T-helper 1 cell treated with Interleukin-12 subunit alpha and Interleukin-12 subunit beta and Interleukin-4 antibody, amounts not matched to agents 30 ng/mL and 1 ng/mL, for 36 hours (primary cell): ENCODE data around the gene GHRL. TPM values are rescaled to one million over a fixed set of nuclear protein-coding genes. Genes with fewer than 3 reads are reported as not detected.

Experiments
- intact Hi-C: fragments of 100-400 bp; cut with micrococcal nuclease; formaldehyde crosslinking; loops from one replicate; pipeline ENCODE4 v1.15.1; 2024
- total RNA-seq: library from RNA; stranded (reverse); gene quantifications from 2 replicates; pipeline ENCODE4 v1.2.3, GENCODE V29; 2022

The GHRL gene
- total RNA-seq, 1 donor from 2014 or later: 6.9 TPM

- intact Hi-C loops: loop anchor here (1.0 to 2.0 kb wide), 19 partner anchors 16 to 852 kb away; partner anchors contain the start of genes BRK1, BRPF1, CRELD1 and FANCD2
Observed at GRCh38 chr3:10248184-10248983, 44.4 kb downstream of the GHRL start, which contains the start of gene TATDN2. TSS of gene TATDN2 (plus strand) at chr3:10248459. CDS start at chr3:10249201, 742 bp downstream.

- intact Hi-C loops: loop anchor here (1.0 to 2.0 kb wide), 19 partner anchors 17 to 851 kb away; partner anchors contain the start of genes BRK1, BRPF1, CRELD1 and FANCD2
Observed at GRCh38 chr3:10247679-10248183, 45.0 kb downstream of the GHRL start.

- intact Hi-C loops: no loop called here
Observed at GRCh38 chr3:10245081-10245712, 47.5 kb downstream of the GHRL start.

- intact Hi-C loops: no loop called here
Observed at GRCh38 chr3:10244009-10244408, 48.7 kb downstream of the GHRL start.

- intact Hi-C loops: loop anchor here (1.0 kb wide), 5 partner anchors 8 to 216 kb away; partner anchors contain the start of gene FANCD2
Observed at GRCh38 chr3:10242182-10243065, 50.3 kb downstream of the GHRL start.

- intact Hi-C loops: no loop called here
Observed at GRCh38 chr3:10240799-10241198, 51.9 kb downstream of the GHRL start.

GRCh38 chr3:10238345-10239183 is 54.2 kb downstream of the GHRL start:
- intact Hi-C loops: no loop called here

Other genes starting within 250 kb of the GHRL start
- not detected in 2 replicates for gene FANCD2OS, start 184.7 kb downstream of the GHRL start, total RNA-seq
- 116 and 126 TPM in 2 replicates for gene BRK1, start 177.3 kb downstream of the GHRL start, total RNA-seq
- gene VHL, start 151.2 kb downstream of the GHRL start, total RNA-seq: 93.4 and 94.3 TPM in 2 replicates
- 12.2 and 13.1 TPM in 2 replicates for gene IRAK2, start 128.0 kb downstream of the GHRL start, total RNA-seq
- 90.6 and 95.6 TPM in 2 replicates for gene TATDN2, start 44.5 kb downstream of the GHRL start, total RNA-seq
- gene SEC13, start 28.2 kb upstream of the GHRL start, total RNA-seq: 125 and 128 TPM in 2 replicates
- gene ATP2B2, start 212.6 kb upstream of the GHRL start, total RNA-seq: not detected in 2 replicates